Panc1 (cell line): ENCODE data around the gene DENND1B. TPM values are rescaled to one million over a fixed set of nuclear protein-coding genes. Genes with fewer than 3 reads are reported as not detected.

Source experiments
- ATAC-seq: fragments of 200-7000 bp; cut with Tn5 transposase; 2 replicates; pipeline ENCODE4 v1.9.1; 2020; ENCODE audit warnings: mild to moderate bottlenecking, moderate library complexity
- BruUV-seq: library from RNA; stranded (reverse); fragments of 400-500 nt; replicated peaks from 2 replicates; lab custom pipeline; 2021; lab: Mats Ljungman, UMichigan
- CTCF ChIA-PET: fragments of 300-600 bp; sonication (Branson Sonifier 250); formaldehyde crosslinking; loops from one replicate; lab custom pipeline; 2022; ENCODE audit warnings: antibody characterized with exemption; lab: Charles Lee
- POLR2A ChIA-PET: fragments of 300-600 bp; sonication (Branson Sonifier 250); formaldehyde crosslinking; loops from one replicate; lab custom pipeline; 2022; ENCODE audit warnings: antibody characterized with exemption; lab: Charles Lee
- DNase-seq: peaks from one replicate; pipeline ENCODE4 v3.0.0-alpha.2; 2010; ENCODE audit warnings: low read depth, low spot score
- H3K27ac ChIP-seq: 2 replicates; pipeline ENCODE4 v1.5.1; 2011; ENCODE audit warnings: mild to moderate bottlenecking, low read length, inconsistent platforms
- H3K27me3 ChIP-seq: fragments of 200-500 bp; sonication (Bioruptor generic); 2 replicates; pipeline ENCODE4 v1.6.0; 2014; ENCODE audit warnings: low read length, inconsistent platforms; ENCODE audit not compliant: control insufficient read depth, insufficient read depth
- H3K36me3 ChIP-seq: fragments of 200-500 bp; sonication (Bioruptor generic); 2 replicates; pipeline ENCODE4 v1.5.1; 2014; ENCODE audit warnings: inconsistent platforms, mild to moderate bottlenecking, low read length, moderate library complexity; ENCODE audit not compliant: control insufficient read depth, insufficient read depth
- H3K4me1 ChIP-seq: 2 replicates; pipeline ENCODE4 v1.5.1; 2011; ENCODE audit warnings: inconsistent platforms, mild to moderate bottlenecking, low read length, moderate library complexity; ENCODE audit not compliant: control insufficient read depth, insufficient read depth
- H3K4me3 ChIP-seq, 2 experiments: 2 replicates each; pipeline ENCODE4 v1.5.1; 2011 to 2012; ENCODE audit warnings: low read depth in 2 of 2, low read length in 2 of 2, mild to moderate bottlenecking in 2 of 2, inconsistent platforms in 1 of 2, moderate library complexity in 1 of 2
- H3K9me3 ChIP-seq: fragments of 200-500 bp; sonication (Bioruptor generic); 2 replicates; pipeline ENCODE4 v1.5.1; 2014; ENCODE audit warnings: low read depth, mild to moderate bottlenecking, inconsistent platforms, low read length, moderate library complexity; ENCODE audit not compliant: control insufficient read depth, insufficient read depth
- CTCF ChIP-seq: fragments of 450-650 bp; IDR thresholded peaks from 2 replicates; pipeline ENCODE4 v1.5.1; 2017; ENCODE audit warnings: mild to moderate bottlenecking
- POLR2AphosphoS5 ChIP-seq: IDR thresholded peaks from 2 replicates; pipeline ENCODE4 v1.6.1; 2012; ENCODE audit warnings: mild to moderate bottlenecking, low read depth, low read length, moderate library complexity
- REST ChIP-seq, 2 experiments: IDR thresholded peaks; 2 replicates each; pipeline ENCODE4 v1.6.1; 2011 to 2012; ENCODE audit warnings: low read depth in 2 of 2, control low read depth in 1 of 2, low read length in 1 of 2, mild to moderate bottlenecking in 1 of 2, moderate library complexity in 1 of 2; ENCODE audit not compliant: insufficient read depth in 1 of 2
- SIN3A ChIP-seq: IDR thresholded peaks from 2 replicates; pipeline ENCODE4 v1.6.1; 2012; ENCODE audit warnings: low read depth, mild to moderate bottlenecking, low read length, moderate library complexity, borderline replicate concordance; ENCODE audit not compliant: insufficient read depth
- TCF7L2 ChIP-seq: IDR thresholded peaks from 2 replicates; pipeline ENCODE4 v1.6.1; 2011; ENCODE audit warnings: mild to moderate bottlenecking, low read depth, low read length, inconsistent platforms
- in situ Hi-C: cut with HindIII; loops from 2 replicates; pipeline ENCODE4 v1.10.0; 2016; ENCODE audit warnings: low sequenced_read_pairs, low pct_unique_long_range_greater_than_20kb
- intact Hi-C: fragments of 100-400 bp; cut with micrococcal nuclease; formaldehyde crosslinking; loops from one replicate; pipeline ENCODE4 v1.10.0; 2022; ENCODE audit not compliant: unreplicated experiment
- total RNA-seq: library from RNA; stranded (reverse); gene quantifications from one replicate; pipeline ENCODE4 v1.2.1, GENCODE V29; 2021; ENCODE audit not compliant: unreplicated experiment

Gene DENND1B
- total RNA-seq, 1 experiment from 2014 or later: 7.7 TPM

GRCh38 chr1:197807739-197808453, 32.6 kb upstream of the DENND1B start:
- DNase-seq: no peak
- H3K27ac ChIP-seq: no peak overlapping the region
- no peaks in the 10 kb centered on the region for H3K4me1 ChIP-seq
- BruUV-seq: no TSS peak
- CTCF ChIA-PET: no interaction called here
- H3K36me3 ChIP-seq: no peaks in the 10 kb centered on the region
- intact Hi-C loops: no loop called here
- H3K9me3 ChIP-seq: no peaks in the 10 kb centered on the region
- ATAC-seq: no peak
- no peak for TF ChIP-seq TCF7L2
- no peak for TF ChIP-seq REST (IDR thresholded peaks at IDR 0.05; ENCODE audit: insufficient read depth in 1 of 2, low read depth in 2 of 2, low read length in 1 of 2)
- no peak for TF ChIP-seq SIN3A
- TF ChIP-seq CTCF: no peak
- H3K27me3 ChIP-seq: no peaks in the 10 kb centered on the region; the same call in 1 of the 2 replicates
- POLR2A ChIA-PET: no interaction called here
- in situ Hi-C loops: no loop called here
- no peak overlapping the region for H3K4me3 ChIP-seq

- BruUV-seq: no TSS peak
- Histone ChIP-seq H3K27ac (no peak overlapping the region), H3K4me3 (no peak overlapping the region), H3K9me3 (no peaks in the 10 kb centered on the region), H3K27me3 (no peaks in the 10 kb centered on the region; the same call in 1 of the 2 replicates), H3K36me3 (no peaks in the 10 kb centered on the region), H3K4me1 (no peaks in the 10 kb centered on the region)
- in situ Hi-C loops (no loop called here), intact Hi-C loops (no loop called here)
- ChIA-PET CTCF (no interaction called here), POLR2A (no interaction called here)
- ATAC-seq: no peak
- no peak for DNase-seq
- TF ChIP-seq SIN3A (no peak), TCF7L2 (no peak), REST (IDR thresholded peaks at IDR 0.05; ENCODE audit: insufficient read depth in 1 of 2, low read depth in 2 of 2, low read length in 1 of 2) (no peak), POLR2AphosphoS5 (no peak), CTCF (no peak)
Observed at GRCh38 chr1:197807216-197807615, 31.9 kb upstream of the DENND1B start.
